ENCODE data around the gene MSANTD2. TPM values are rescaled to one million over a fixed set of nuclear protein-coding genes. Genes with fewer than 3 reads are reported as not detected.

The MSANTD2 gene
- total RNA-seq, 1 donor from 2014 or later, result 18.7 TPM

GRCh38 chr11:124791626-124792341 is 8.4 kb downstream of the MSANTD2 start:
- Mint-ChIP-seq H3K4me1 (ENCODE audit: low read depth, unreplicated experiment) (peaks cover 15% of the 10 kb centered on the region), H3K9me3 (ENCODE audit: unreplicated experiment) (no peaks in the 10 kb centered on the region), H3K4me3 (ENCODE audit: unreplicated experiment) (no peak overlapping the region), H3K27ac (ENCODE audit: unreplicated experiment) (no peak overlapping the region), H3K27me3 (ENCODE audit: low read depth, unreplicated experiment) (no peaks in the 10 kb centered on the region), H3K36me3 (ENCODE audit: low read depth, unreplicated experiment) (no peaks in the 10 kb centered on the region)
- Histone ChIP-seq H3K36me3 (ENCODE audit: insufficient read depth, low read length) (no peaks in the 10 kb centered on the region), H3K9me3 (ENCODE audit: insufficient read depth, low read depth, low read length) (no peaks in the 10 kb centered on the region), H4K20me1 (ENCODE audit: insufficient read depth, low read length) (peaks cover 96% of the 10 kb centered on the region), H3K4me1 (ENCODE audit: insufficient read depth, low read length) (no peaks in the 10 kb centered on the region), H3K27me3 (ENCODE audit: insufficient read depth, low read length) (no peaks in the 10 kb centered on the region), H2AFZ (ENCODE audit: low read depth, low read length) (no peak overlapping the region), H3K79me2 (ENCODE audit: insufficient read depth, low read length) (peaks cover 100% of the 10 kb centered on the region), H3K27ac (ENCODE audit: low read depth, low read length) (no peak overlapping the region), H3K4me2 (ENCODE audit: low read length) (no peak overlapping the region), H3K4me3 (ENCODE audit: insufficient read depth, low read depth, low read length) (no peak overlapping the region), H3K9ac (ENCODE audit: low read length) (no peak overlapping the region)
- TF ChIP-seq EZH2 (IDR thresholded peaks at IDR 0.05; ENCODE audit: insufficient read depth, low read length) (no peak), CTCF (IDR thresholded peaks at IDR 0.05; ENCODE audit: insufficient read depth, low read depth, low read length) (no peak)
- DNase-seq (ENCODE audit: low read depth) (no peak), FAIRE-seq (no peak)

- TF ChIP-seq EZH2 (IDR thresholded peaks at IDR 0.05; ENCODE audit: insufficient read depth, low read length), result no peak
- no peak overlapping the region for H3K9ac ChIP-seq (ENCODE audit: low read length)
- no peaks in the 10 kb centered on the region for H3K9me3 ChIP-seq (ENCODE audit: insufficient read depth, low read depth, low read length)
- no peak overlapping the region for H2AFZ ChIP-seq (ENCODE audit: low read depth, low read length)
- Mint-ChIP-seq H3K9me3 (ENCODE audit: unreplicated experiment) (no peaks in the 10 kb centered on the region), H3K4me3 (ENCODE audit: unreplicated experiment) (no peak overlapping the region), H3K36me3 (ENCODE audit: low read depth, unreplicated experiment) (no peaks in the 10 kb centered on the region), H3K27me3 (ENCODE audit: low read depth, unreplicated experiment) (no peaks in the 10 kb centered on the region), H3K4me1 (ENCODE audit: low read depth, unreplicated experiment) (peaks cover 19% of the 10 kb centered on the region), H3K27ac (ENCODE audit: unreplicated experiment) (no peak overlapping the region)
- no peaks in the 10 kb centered on the region for H3K36me3 ChIP-seq (ENCODE audit: insufficient read depth, low read length)
- peak; percentile 52 for FAIRE-seq
- no peak for DNase-seq (ENCODE audit: low read depth)
- H3K79me2 ChIP-seq (ENCODE audit: insufficient read depth, low read length), result peaks cover 98% of the 10 kb centered on the region
- peaks cover 92% of the 10 kb centered on the region for H4K20me1 ChIP-seq (ENCODE audit: insufficient read depth, low read length)
- H3K4me3 ChIP-seq (ENCODE audit: insufficient read depth, low read depth, low read length), result no peak overlapping the region
- no peaks in the 10 kb centered on the region for H3K4me1 ChIP-seq (ENCODE audit: insufficient read depth, low read length)
- H3K27ac ChIP-seq (ENCODE audit: low read depth, low read length), result no peak overlapping the region
- no peak overlapping the region for H3K4me2 ChIP-seq (ENCODE audit: low read length)
- no peaks in the 10 kb centered on the region for H3K27me3 ChIP-seq (ENCODE audit: insufficient read depth, low read length)
Measured at GRCh38 chr11:124788521-124788920, 11.7 kb downstream of the MSANTD2 start.

GRCh38 chr11:124784051-124784450 is 16.2 kb downstream of the MSANTD2 start:
- no peak for FAIRE-seq
- H3K27ac ChIP-seq (ENCODE audit: low read depth, low read length), result no peak overlapping the region

More at GRCh38 chr11:124784051-124784450, 16.2 kb downstream of the MSANTD2 start:
- Histone ChIP-seq H3K4me1 (ENCODE audit: insufficient read depth, low read length) (no peaks in the 10 kb centered on the region), H4K20me1 (ENCODE audit: insufficient read depth, low read length) (peaks cover 63% of the 10 kb centered on the region), H3K4me2 (ENCODE audit: low read length) (no peak overlapping the region), H3K9ac (ENCODE audit: low read length) (no peak overlapping the region), H3K36me3 (ENCODE audit: insufficient read depth, low read length) (no peaks in the 10 kb centered on the region), H3K79me2 (ENCODE audit: insufficient read depth, low read length) (peaks cover 65% of the 10 kb centered on the region), H2AFZ (ENCODE audit: low read depth, low read length) (no peak overlapping the region), H3K27me3 (ENCODE audit: insufficient read depth, low read length) (no peaks in the 10 kb centered on the region), H3K4me3 (ENCODE audit: insufficient read depth, low read depth, low read length) (no peak overlapping the region), H3K9me3 (ENCODE audit: insufficient read depth, low read depth, low read length) (no peaks in the 10 kb centered on the region)
- Mint-ChIP-seq H3K4me3 (ENCODE audit: unreplicated experiment) (no peak overlapping the region), H3K27me3 (ENCODE audit: low read depth, unreplicated experiment) (no peaks in the 10 kb centered on the region), H3K27ac (ENCODE audit: unreplicated experiment) (no peak overlapping the region), H3K4me1 (ENCODE audit: low read depth, unreplicated experiment) (peaks cover 9% of the 10 kb centered on the region), H3K9me3 (ENCODE audit: unreplicated experiment) (no peaks in the 10 kb centered on the region), H3K36me3 (ENCODE audit: low read depth, unreplicated experiment) (no peaks in the 10 kb centered on the region)
- no peak for DNase-seq (ENCODE audit: low read depth)
- no peak for TF ChIP-seq CTCF (IDR thresholded peaks at IDR 0.05; ENCODE audit: insufficient read depth, low read depth, low read length)
- TF ChIP-seq EZH2 (IDR thresholded peaks at IDR 0.05; ENCODE audit: insufficient read depth, low read length), result no peak
